Liver (tissue), 3 donors: ENCODE measurements around the gene SORL1.

ENCODE experiments used
- EGR1 ChIP-seq, 2 donors: IDR thresholded peaks; 2 replicates each; pipeline ENCODE4 v1.6.1; 2016 to 2018; ENCODE audit warnings: antibody characterized with exemption in 2 of 2, low read depth in 2 of 2
- JUND ChIP-seq, 2 donors: IDR thresholded peaks; 2 replicates each; pipeline ENCODE4 v1.6.1; 2016; ENCODE audit warnings: antibody characterized with exemption in 2 of 2
- NR2F2 ChIP-seq: IDR thresholded peaks from 2 replicates; pipeline ENCODE4 v1.6.1; 2016; ENCODE audit warnings: antibody characterized with exemption
- RAD21 ChIP-seq, 2 donors: IDR thresholded peaks; 2 replicates each; pipeline ENCODE4 v1.6.1; 2016; ENCODE audit warnings: antibody characterized with exemption in 2 of 2, mild to moderate bottlenecking in 2 of 2
- YY1 ChIP-seq: IDR thresholded peaks from 2 replicates; pipeline ENCODE4 v1.6.1; 2016; ENCODE audit warnings: antibody characterized with exemption, mild to moderate bottlenecking
- TF ChIP-seq, protein P1 (sequence below): fragments of 150-350 bp; IDR thresholded peaks from 2 replicates; pipeline ENCODE4 v1.5.1; 2017; ENCODE audit warnings: improper control_type of control experiment, low read depth, low read length; ENCODE audit not compliant: missing input control
- donor health status: healthy.
- donor health status: healthy.

DNA sequence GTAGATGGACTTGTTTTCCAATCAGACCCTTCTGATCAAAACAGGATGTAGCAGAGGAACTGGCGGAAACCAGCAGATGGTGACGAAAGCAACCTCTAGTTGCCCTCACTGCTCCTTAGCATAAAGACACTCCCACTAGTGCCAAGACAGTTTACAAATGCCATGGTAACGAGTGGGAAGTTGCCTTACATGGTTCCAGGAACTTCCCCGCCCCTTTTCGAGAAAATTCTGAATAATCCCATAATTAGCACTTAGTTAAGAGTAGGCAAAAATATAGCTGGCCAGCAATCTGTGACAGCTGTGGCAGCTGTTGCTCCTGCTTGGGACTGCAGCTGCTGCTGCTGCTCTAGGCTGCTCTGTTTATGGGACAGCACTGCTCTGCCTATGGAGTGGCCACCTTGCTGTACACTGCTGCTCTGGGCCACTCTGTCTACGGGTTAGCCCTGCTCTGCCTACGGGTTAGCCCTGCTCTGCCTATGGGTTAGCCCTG is 33.4 kb upstream of the SORL1 start:
- no peak for TF ChIP-seq JUND (IDR thresholded peaks at IDR 0.05)
- TF ChIP-seq, protein P1, sequence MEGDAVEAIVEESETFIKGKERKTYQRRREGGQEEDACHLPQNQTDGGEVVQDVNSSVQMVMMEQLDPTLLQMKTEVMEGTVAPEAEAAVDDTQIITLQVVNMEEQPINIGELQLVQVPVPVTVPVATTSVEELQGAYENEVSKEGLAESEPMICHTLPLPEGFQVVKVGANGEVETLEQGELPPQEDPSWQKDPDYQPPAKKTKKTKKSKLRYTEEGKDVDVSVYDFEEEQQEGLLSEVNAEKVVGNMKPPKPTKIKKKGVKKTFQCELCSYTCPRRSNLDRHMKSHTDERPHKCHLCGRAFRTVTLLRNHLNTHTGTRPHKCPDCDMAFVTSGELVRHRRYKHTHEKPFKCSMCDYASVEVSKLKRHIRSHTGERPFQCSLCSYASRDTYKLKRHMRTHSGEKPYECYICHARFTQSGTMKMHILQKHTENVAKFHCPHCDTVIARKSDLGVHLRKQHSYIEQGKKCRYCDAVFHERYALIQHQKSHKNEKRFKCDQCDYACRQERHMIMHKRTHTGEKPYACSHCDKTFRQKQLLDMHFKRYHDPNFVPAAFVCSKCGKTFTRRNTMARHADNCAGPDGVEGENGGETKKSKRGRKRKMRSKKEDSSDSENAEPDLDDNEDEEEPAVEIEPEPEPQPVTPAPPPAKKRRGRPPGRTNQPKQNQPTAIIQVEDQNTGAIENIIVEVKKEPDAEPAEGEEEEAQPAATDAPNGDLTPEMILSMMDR = no peak
- TF ChIP-seq RAD21 (IDR thresholded peaks at IDR 0.05) = no peak
- no peak for TF ChIP-seq NR2F2
- TF ChIP-seq YY1 = no peak
- TF ChIP-seq EGR1 (IDR thresholded peaks at IDR 0.05; ENCODE audit: low read depth in 2 of 2) = no peak
